ENCODE measurements around the gene ARNT2.
"Not testable (repeated sequence)": the region's sequence is repeated elsewhere in the genome, so short reads cannot be mapped to it uniquely, and the experiment has no call there.

Gene ARNT2

DNA sequence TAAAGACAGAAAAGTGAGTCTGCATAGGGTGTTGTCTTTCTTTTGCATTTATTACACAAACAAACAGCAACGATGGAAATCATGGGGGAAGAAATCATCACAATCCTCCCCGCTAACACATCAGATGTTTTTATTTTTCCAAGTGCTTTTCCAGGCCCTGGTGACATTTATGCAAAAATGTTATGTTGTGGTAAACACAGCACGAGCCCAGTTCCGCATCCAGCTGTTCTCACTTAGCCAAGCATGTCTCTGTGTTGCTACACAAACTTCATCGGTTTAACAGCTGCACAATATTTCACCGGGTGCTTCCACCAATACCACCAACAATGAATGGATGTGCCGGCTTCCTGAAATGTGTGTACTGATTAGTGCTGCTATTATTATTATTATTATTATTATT lies 237.2 kb downstream of the ARNT2 start:
- Histone ChIP-seq H3K36me3 (no peaks in the 10 kb centered on the region), H3K9me3 (no peaks in the 10 kb centered on the region), H3K27me3 (no peaks in the 10 kb centered on the region), H3K4me1 (no peaks in the 10 kb centered on the region), H3K4me3 (ENCODE audit: low read depth, low read length) (no peak overlapping the region)
- DNase-seq, result no peak
- TF ChIP-seq, protein P1, sequence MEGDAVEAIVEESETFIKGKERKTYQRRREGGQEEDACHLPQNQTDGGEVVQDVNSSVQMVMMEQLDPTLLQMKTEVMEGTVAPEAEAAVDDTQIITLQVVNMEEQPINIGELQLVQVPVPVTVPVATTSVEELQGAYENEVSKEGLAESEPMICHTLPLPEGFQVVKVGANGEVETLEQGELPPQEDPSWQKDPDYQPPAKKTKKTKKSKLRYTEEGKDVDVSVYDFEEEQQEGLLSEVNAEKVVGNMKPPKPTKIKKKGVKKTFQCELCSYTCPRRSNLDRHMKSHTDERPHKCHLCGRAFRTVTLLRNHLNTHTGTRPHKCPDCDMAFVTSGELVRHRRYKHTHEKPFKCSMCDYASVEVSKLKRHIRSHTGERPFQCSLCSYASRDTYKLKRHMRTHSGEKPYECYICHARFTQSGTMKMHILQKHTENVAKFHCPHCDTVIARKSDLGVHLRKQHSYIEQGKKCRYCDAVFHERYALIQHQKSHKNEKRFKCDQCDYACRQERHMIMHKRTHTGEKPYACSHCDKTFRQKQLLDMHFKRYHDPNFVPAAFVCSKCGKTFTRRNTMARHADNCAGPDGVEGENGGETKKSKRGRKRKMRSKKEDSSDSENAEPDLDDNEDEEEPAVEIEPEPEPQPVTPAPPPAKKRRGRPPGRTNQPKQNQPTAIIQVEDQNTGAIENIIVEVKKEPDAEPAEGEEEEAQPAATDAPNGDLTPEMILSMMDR (IDR thresholded peaks at IDR 0.05; ENCODE audit: low read depth, low read length), result no peak

DNA sequence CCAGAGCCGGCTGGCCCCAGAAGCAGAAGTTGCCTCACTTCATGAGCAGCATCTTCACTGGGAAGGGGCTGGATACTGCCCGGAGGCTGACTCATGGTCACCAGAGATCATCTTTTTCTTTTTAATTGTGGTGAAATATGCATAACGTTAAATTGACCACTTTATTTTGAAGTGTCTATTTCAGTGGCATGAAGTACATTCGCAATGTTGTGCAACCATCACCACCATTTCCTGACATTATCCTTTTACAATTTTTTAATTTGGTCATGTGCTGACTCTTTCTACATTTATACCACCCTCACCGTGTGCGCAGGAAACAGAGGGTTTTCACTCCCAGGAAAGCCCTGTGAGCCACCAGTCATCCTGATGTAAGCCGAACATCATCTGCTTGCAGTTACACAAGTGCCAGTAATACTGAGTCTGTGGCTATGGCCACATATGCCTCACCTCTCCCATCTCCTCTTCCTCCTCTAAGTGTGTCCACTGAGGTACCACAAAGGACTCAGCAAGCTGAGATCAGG lies 239.3 kb downstream of the ARNT2 start:
- no peaks in the 10 kb centered on the region for H3K4me1 ChIP-seq
- H3K27me3 ChIP-seq, result no peaks in the 10 kb centered on the region
- TF ChIP-seq, protein P1 (IDR thresholded peaks at IDR 0.05; ENCODE audit: low read depth, low read length), result no peak
- H3K36me3 ChIP-seq, result no peaks in the 10 kb centered on the region
- no peak overlapping the region for H3K4me3 ChIP-seq (ENCODE audit: low read depth, low read length)
- no peak for DNase-seq
- no peaks in the 10 kb centered on the region; the same call in 1 of the 2 replicates for H3K9me3 ChIP-seq

DNA sequence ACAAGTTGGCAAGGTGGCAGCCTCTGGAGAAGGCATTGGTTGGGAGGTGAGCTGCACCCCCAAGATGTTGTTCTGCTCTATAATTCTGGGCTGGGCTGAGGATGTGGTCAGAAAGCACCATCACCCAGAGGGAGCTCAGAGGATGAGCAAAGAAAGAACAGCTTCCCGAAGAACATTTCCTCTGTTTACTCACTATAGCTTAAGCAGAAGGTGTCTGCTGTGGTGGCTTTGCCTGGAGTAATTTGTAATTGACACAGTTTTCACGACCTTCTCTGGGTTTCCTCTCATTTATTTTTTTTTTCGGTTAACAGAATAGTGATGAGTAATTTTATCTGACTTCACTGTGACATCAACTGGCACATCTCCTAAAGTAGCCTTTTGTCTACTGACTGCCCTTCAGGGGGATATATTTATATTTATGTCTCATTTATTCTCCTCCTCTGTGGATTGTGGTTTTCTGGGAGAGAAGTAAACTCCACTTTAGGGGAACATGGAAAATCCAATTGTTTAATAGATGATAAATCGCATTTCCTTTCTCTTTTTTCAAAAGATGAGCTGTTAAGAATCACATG lies 241.4 kb downstream of the ARNT2 start:
- no peaks in the 10 kb centered on the region for H3K27me3 ChIP-seq
- DNase-seq, result no peak
- H3K9me3 ChIP-seq, result no peaks in the 10 kb centered on the region; the same call in 1 of the 2 replicates
- no peaks in the 10 kb centered on the region for H3K36me3 ChIP-seq
- H3K4me3 ChIP-seq (ENCODE audit: low read depth, low read length), result no peak overlapping the region
- TF ChIP-seq, protein P1 (IDR thresholded peaks at IDR 0.05; ENCODE audit: low read depth, low read length), result no peak
- no peaks in the 10 kb centered on the region for H3K4me1 ChIP-seq

DNA sequence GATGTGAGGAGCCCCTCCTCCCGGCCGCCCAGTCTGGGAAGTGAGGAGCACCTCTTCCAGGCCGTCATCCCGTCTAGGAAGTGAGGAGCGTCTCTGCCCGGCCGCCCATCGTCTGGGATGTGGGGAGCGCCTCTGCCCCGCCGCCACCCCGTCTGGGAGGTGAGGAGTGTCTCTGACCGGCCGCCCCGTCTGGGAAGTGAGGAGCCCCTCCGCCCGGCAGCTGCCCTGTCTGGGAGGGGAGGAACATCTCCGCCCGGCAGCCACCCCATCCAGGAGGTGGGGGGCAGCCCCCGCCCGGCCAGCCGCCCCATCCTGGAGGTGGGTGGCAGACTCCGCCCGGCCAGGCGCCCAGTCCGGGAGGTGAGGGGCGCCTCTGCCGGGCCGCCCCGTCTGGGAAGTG lies 243.2 kb downstream of the ARNT2 start:
- not testable (repeated sequence) for H3K9me3 ChIP-seq; DNase-seq; H3K4me3 ChIP-seq (ENCODE audit: low read depth, low read length); H3K4me1 ChIP-seq; H3K27me3 ChIP-seq; H3K36me3 ChIP-seq
